HT1080 (cell line): Measurements from ENCODE around the gene B3GAT2. TPM values are rescaled to one million over a fixed set of nuclear protein-coding genes. Genes with fewer than 3 reads are reported as not detected.
A peak's percentile ranks its signal among the peaks of the same experiment; 100 is the strongest.
"Not testable (repeated sequence)": the region's sequence is repeated elsewhere in the genome, so short reads cannot be mapped to it uniquely, and the experiment has no call there.

Source experiments
- DNase-seq: peaks from one replicate; pipeline ENCODE4 v3.0.0-alpha.2; 2015; ENCODE audit warnings: low read depth
- polyA plus RNA-seq, 2 experiments: library from polyadenylated mRNA; depleted of rRNA; stranded (reverse); fragments of >200 nt; gene quantifications; 2 replicates each; pipeline ENCODE4 v1.2.3, GENCODE V29; 2015
- total RNA-seq: library from RNA; depleted of rRNA; stranded (reverse); fragments of >200 nt; shearing (Covaris generic); gene quantifications from 2 replicates; pipeline ENCODE4 v1.2.3, GENCODE V29; 2014; rRNA removed

The B3GAT2 gene, protein sequence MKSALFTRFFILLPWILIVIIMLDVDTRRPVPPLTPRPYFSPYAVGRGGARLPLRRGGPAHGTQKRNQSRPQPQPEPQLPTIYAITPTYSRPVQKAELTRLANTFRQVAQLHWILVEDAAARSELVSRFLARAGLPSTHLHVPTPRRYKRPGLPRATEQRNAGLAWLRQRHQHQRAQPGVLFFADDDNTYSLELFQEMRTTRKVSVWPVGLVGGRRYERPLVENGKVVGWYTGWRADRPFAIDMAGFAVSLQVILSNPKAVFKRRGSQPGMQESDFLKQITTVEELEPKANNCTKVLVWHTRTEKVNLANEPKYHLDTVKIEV
- 0.17 and 0.23 TPM in 2 replicates for total RNA-seq
- 0.37 TPM in 2 replicates for polyA plus RNA-seq (2015; cell fraction: cytosol; rRNA removed)
- 0.33 and 0.35 TPM in 2 replicates for polyA plus RNA-seq (2015; cell fraction: nucleus; rRNA removed)

- no peak for DNase-seq
Observed at GRCh38 chr6:70956451-70957283, at the start of gene B3GAT2. Gene B3GAT2 (minus strand): TSS chr6:70957060. CDS start chr6:70956429, 631 bp downstream.

DNA sequence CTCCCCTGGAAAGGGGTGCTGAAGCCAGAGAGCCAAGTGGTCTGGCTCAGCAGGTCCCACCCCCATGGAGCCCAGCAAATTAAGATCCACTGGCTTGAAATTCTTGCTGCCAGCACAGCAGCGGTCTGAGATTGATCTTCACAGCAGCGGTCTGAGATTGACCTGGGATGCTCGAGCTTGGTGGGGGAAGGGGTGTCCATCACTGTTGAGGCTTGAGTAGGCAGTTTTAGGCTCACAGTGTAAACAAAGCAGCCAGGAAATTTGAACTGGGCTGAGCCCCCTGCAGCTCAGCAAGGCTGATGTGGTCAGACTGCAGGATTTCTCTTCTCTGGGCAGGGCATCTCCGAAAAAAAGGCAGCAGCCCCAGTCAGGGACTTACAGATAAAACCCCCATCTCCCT lies 41.3 kb upstream of the B3GAT2 start:
- no peak for DNase-seq

- DNase-seq: no peak
Observed at GRCh38 chr6:70997379-70997778, 40.5 kb upstream of the B3GAT2 start.

- no peak for DNase-seq
Observed at GRCh38 chr6:70996106-70996505, 39.2 kb upstream of the B3GAT2 start.

DNA sequence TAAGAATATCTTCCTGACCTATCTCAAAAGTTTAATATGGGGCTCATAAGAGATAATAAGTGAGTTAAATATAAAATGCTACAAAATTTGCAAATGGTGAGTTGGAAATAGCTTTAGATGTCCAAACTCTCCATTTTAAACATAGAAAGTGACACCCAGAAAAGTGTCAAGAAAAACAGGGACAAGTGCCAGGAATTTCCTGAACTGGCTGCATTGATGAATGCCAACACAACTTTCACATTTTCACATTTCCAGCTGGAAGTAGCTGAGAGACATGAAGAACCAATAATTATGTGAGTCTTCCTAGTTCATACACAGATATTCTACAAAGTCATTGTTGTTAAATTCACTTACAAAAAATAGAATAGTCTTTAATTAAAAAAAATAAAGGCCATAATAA lies 38.6 kb upstream of the B3GAT2 start:
- DNase-seq: no peak

GRCh38 chr6:70991253-70991652 lies 34.4 kb upstream of the B3GAT2 start:
- no peak for DNase-seq

- no peak for DNase-seq
Observed at GRCh38 chr6:70985156-70985555, 28.3 kb upstream of the B3GAT2 start.

GRCh38 chr6:70982747-70983146 lies 25.9 kb upstream of the B3GAT2 start:
- no peak for DNase-seq

GRCh38 chr6:70980727-70981126 lies 23.9 kb upstream of the B3GAT2 start:
- no peak for DNase-seq

DNA sequence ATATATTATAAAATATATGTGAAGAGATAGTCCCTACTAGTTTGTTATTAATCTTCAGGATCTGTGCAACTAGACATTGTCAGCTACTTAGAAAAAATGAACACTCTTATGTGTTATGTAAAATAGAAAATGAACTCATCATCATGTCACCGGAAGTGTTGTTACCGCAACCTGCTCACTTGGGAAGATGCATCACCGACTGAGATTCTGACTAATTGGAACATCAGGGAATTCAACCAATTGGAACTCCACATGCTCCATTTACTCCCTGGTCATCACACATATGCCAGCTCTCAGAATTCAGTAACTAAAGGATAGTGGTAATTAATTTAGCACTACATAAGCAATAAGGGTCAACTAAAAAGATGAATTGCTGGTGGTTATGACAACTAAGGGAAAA lies 16.7 kb upstream of the B3GAT2 start:
- DNase-seq: peak; percentile 94

- no peak for DNase-seq
Observed at GRCh38 chr6:70967049-70967448, 10.2 kb upstream of the B3GAT2 start.

DNA sequence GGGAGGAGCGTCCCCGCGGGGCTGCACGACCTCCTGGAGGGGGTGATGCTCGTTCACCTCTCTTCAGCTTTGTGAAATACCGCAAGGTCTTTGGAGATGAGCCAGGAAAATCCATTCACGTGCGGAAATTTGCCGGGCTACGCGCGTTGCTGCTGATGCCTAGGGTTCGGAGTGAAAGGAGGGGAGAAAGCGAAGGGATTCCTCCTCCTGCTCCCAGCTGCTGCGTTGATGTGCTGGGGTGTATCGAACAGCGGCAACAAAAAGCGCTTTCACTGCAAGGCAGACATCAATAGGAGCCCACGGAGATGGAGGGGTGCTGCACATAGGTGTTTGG lies 391 bp upstream of the B3GAT2 start:
- no peak for DNase-seq

DNA sequence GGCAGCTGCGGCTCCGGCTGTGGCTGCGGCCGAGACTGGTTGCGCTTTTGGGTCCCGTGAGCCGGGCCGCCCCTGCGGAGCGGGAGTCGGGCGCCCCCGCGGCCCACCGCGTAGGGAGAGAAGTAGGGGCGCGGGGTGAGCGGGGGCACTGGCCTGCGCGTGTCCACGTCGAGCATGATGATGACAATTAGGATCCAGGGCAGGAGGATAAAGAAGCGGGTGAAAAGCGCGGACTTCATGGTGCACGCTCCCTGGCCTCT lies 739 bp downstream of the B3GAT2 start:
- no peak for DNase-seq

- DNase-seq: peak; percentile 71
Observed at GRCh38 chr6:70955441-70956190, 1.2 kb downstream of the B3GAT2 start.

- DNase-seq: no peak
Observed at GRCh38 chr6:70954750-70955149, 2.1 kb downstream of the B3GAT2 start.

DNA sequence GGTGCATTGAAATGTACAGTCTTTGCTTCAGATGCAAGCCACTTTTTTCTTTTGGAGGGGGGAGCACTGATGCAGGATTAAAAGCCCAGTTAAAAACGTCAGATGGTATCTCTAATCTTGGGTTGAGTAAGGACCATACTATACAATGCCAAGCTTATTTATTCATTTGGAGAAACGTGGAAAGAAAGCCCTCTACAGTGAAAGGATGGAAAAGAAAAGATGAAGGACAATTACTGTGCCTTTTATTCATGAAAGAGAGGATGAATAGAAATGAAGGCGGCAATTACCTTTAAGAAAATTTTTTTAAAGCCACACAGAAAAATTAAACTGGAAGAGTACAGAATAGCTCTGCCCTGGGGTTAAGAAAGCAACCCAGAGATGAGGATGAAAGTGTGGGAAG lies 2.7 kb downstream of the B3GAT2 start:
- no peak for DNase-seq

GRCh38 chr6:70952608-70953165 lies 4.2 kb downstream of the B3GAT2 start:
- DNase-seq: no peak

GRCh38 chr6:70944321-70944720 lies 12.5 kb downstream of the B3GAT2 start:
- not testable (repeated sequence) for DNase-seq

DNA sequence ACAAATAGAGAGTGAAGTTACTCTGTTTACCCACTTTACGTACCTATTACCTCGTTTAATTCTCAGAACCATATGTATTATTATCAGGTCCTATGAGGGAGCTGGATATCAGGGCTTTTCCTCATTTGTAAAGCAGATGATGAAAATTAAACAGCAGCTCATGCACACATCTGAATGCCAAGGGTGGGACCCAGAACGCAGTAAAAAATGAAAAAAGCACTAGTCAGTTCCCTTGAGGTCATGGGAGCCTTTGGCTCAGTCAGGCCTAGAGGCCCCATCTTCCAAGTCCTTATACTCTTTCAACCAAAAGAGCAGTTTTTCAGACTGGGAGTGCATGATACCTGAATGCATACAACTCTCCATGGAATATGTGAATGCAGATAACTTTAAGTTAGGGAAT lies 23.0 kb downstream of the B3GAT2 start:
- no peak for DNase-seq

GRCh38 chr6:70905742-70906141 lies 51.1 kb downstream of the B3GAT2 start:
- no peak for DNase-seq

DNA sequence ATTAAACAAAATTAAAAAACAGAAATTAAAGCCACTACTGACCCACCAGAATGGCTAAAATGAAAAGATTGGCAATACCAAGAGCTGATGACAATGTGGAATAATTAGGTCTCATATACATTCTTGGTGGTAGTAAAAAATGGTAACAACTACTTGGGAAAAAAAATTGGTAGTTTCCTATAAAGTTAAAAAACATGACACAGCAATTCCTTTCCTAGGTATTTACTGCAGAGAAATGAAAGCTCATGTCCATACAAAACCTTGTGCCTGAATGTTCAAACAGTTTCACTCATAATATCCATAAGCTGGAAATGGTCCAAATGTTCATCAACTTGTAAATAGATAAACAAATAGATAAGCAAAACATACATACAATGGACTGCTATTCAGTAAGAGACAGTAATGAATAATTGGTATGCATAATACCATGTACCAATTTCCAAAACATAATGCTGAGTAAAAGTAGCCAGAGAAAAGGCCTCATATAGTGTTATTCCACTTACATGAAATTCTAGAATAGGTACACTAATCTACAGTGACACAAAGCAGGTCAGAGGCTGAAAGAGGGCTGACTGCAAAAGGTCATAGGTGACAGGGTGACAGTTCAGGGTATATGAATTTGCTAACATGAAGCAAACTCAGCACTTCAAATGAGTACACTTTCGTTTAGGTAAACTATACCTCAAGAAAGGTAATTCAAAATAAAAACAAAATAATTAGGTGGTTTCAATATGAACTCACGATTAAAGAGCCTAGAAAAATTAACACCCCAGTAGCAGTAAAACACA lies 53.0 kb downstream of the B3GAT2 start:
- no peak for DNase-seq
